Hepatocyte (in vitro differentiated cells): ENCODE results near the gene AGAP5. TPM values are rescaled to one million over a fixed set of nuclear protein-coding genes. Genes with fewer than 3 reads are reported as not detected.
"Not testable (repeated sequence)": the region's sequence is repeated elsewhere in the genome, so short reads cannot be mapped to it uniquely, and the experiment has no call there.

Experiments used
- DNase-seq: peaks from one replicate; pipeline ENCODE4 v3.0.0-alpha.2; 2016; ENCODE audit warnings: low spot score
- H2AFZ ChIP-seq: fragments of 200-600 bp; sonication (generic); 2 replicates; pipeline ENCODE4 v1.6.0; 2016; ENCODE audit warnings: antibody characterized with exemption, mild to moderate bottlenecking
- H3K27ac ChIP-seq: fragments of 200-600 bp; sonication (generic); 2 replicates; pipeline ENCODE4 v1.5.1; 2016; ENCODE audit warnings: mild to moderate bottlenecking
- H3K27me3 ChIP-seq: fragments of 200-600 bp; sonication (generic); 2 replicates; pipeline ENCODE4 v1.6.1; 2016
- H3K36me3 ChIP-seq: fragments of 200-600 bp; sonication (generic); replicated peaks from 2 replicates; pipeline ENCODE4 v1.5.1; 2016; ENCODE audit warnings: low read depth; ENCODE audit not compliant: insufficient read depth
- H3K4me1 ChIP-seq: fragments of 200-600 bp; sonication (generic); 2 replicates; pipeline ENCODE4 v1.5.1; 2016; ENCODE audit warnings: mild to moderate bottlenecking, moderate library complexity; ENCODE audit not compliant: insufficient read depth
- H3K4me2 ChIP-seq: fragments of 200-600 bp; sonication (generic); 2 replicates; pipeline ENCODE4 v1.6.0; 2016
- H3K4me3 ChIP-seq: fragments of 200-600 bp; sonication (generic); 2 replicates; pipeline ENCODE4 v1.5.1; 2016; ENCODE audit warnings: mild to moderate bottlenecking
- H3K79me2 ChIP-seq: fragments of 200-600 bp; sonication (generic); 2 replicates; pipeline ENCODE4 v1.6.0; 2017; ENCODE audit warnings: mild to moderate bottlenecking
- H3K9me2 ChIP-seq: fragments of 200-600 bp; sonication (generic); replicated peaks from 2 replicates; pipeline ENCODE4 v1.6.0; 2017; ENCODE audit warnings: mild to moderate bottlenecking; ENCODE audit not compliant: insufficient read depth
- H3K9me3 ChIP-seq: fragments of 200-600 bp; sonication (generic); 2 replicates; pipeline ENCODE4 v1.5.1; 2016; ENCODE audit warnings: low read depth, mild to moderate bottlenecking
- H4K20me1 ChIP-seq: fragments of 200-600 bp; sonication (generic); 2 replicates; pipeline ENCODE4 v1.6.0; 2016; ENCODE audit warnings: mild to moderate bottlenecking; ENCODE audit not compliant: insufficient read depth, poor library complexity, severe bottlenecking
- WGBS: methylation state at CpG from one replicate; pipeline ENCODE4 v1.1.6; 2016; ENCODE audit warnings: low lambda C conversion rate; ENCODE audit errors: missing lambda C conversion rate; 5-methylcytosine and 5-hydroxymethylcytosine counted together
- polyA plus RNA-seq: library from polyadenylated mRNA; unstranded; fragments of >200 nt; fragmentation: Nextera tagmentation; extraction: Ambion mirVana; gene quantifications from 2 replicates; pipeline ENCODE4 v1.2.1, GENCODE V29; 2016
- total RNA-seq: library from RNA; depleted of rRNA; stranded (reverse); fragments of >200 nt; gene quantifications from 2 replicates; pipeline ENCODE4 v1.2.3, GENCODE V29; 2014

AGAP5 gene
- total and polyA plus RNA-seq, 2 experiments from 2014 or later: 1.9 to 3.6 TPM

DNA sequence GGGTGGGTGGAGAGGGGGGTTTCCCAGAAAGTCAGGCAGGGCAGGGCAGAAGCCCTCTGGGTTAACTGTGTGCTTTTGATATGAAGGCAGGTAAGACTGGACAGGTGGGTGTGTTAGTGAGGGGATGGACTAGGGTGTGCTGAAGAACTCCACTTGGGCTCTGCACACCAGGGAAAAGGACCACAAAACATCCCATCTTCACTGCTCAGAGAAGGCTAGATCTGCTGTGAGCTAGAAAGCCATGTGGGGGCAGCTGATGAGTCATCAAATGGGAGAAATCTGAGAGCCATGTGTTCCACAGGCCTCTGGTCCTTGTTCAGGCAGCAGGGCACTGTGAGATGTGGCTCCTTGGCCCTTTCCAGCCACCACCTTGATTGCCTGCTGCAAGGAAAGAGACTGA is 9.7 kb upstream of the AGAP5 start:
- H3K4me1 ChIP-seq, H3K9me3 ChIP-seq, H3K36me3 ChIP-seq, H3K27me3 ChIP-seq, H3K9me2 ChIP-seq, H4K20me1 ChIP-seq, H3K27ac ChIP-seq, DNase-seq, H3K79me2 ChIP-seq, H3K4me3 ChIP-seq, H3K4me2 ChIP-seq, H2AFZ ChIP-seq: not testable (repeated sequence)

GRCh38 chr10:73706488-73706887 is 8.6 kb upstream of the AGAP5 start:
- H3K27me3 ChIP-seq, H3K27ac ChIP-seq, H3K36me3 ChIP-seq, H3K4me2 ChIP-seq, DNase-seq, H2AFZ ChIP-seq, H3K9me3 ChIP-seq, H3K4me1 ChIP-seq, H3K79me2 ChIP-seq, H3K9me2 ChIP-seq, H3K4me3 ChIP-seq, H4K20me1 ChIP-seq: not testable (repeated sequence)
- WGBS: 92% methylated on average over 2 of the region's 2 CpGs

GRCh38 chr10:73705506-73706072 is 7.7 kb upstream of the AGAP5 start:
- not testable (repeated sequence) for H3K9me3 ChIP-seq, H3K27me3 ChIP-seq, H3K36me3 ChIP-seq, H3K4me2 ChIP-seq, H3K4me1 ChIP-seq, DNase-seq, H4K20me1 ChIP-seq, H3K79me2 ChIP-seq, H3K27ac ChIP-seq, H3K9me2 ChIP-seq, H3K4me3 ChIP-seq, H2AFZ ChIP-seq
- WGBS: 93% methylated on average over 1 of the region's 1 CpG

DNA sequence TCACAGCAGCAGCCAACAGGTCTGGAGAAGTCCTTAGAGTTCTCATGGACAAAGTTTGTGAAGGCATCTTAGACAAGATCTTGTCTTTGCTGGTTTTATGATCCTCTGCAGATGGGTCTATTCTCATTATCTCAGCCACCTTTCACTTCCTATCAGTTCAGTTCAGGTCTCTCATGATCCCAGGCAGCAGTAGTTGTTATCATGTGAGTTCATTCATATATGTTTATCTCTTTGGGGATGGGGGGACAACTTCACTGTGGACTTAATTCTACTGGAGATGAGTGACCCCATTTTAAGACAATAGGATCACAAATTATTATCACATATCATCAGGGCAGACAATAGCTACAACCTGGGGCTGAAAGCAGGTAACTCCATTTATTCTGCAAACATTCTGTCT is 6.0 kb upstream of the AGAP5 start:
- not testable (repeated sequence) for H3K4me3 ChIP-seq, H4K20me1 ChIP-seq, H3K9me2 ChIP-seq, DNase-seq, H3K27me3 ChIP-seq, H2AFZ ChIP-seq, H3K9me3 ChIP-seq, H3K79me2 ChIP-seq, H3K4me2 ChIP-seq, H3K4me1 ChIP-seq, H3K27ac ChIP-seq, H3K36me3 ChIP-seq

DNA sequence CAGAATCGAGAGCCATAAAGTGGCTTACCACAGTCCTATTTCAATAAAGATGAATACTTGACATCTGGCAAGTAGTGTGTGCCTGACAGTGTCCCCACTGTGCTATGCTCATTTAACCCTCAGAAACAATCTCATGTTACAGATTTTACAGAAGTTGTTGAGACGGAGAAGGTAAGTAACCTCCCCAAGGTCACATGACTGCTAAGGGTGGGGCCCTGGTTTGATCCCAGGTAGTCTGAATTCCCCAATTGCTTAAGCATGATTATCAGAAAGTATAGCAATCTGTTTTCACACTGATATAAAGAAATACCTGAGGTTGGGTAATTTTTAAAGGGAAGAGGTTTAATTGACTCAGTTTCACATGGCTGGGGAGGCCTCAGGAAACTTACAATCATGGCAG is 910 bp upstream of the AGAP5 start:
- not testable (repeated sequence) for H3K4me1 ChIP-seq, H2AFZ ChIP-seq, H3K27ac ChIP-seq, H3K79me2 ChIP-seq, H3K27me3 ChIP-seq, H3K36me3 ChIP-seq, DNase-seq, H3K9me3 ChIP-seq, H4K20me1 ChIP-seq, H3K4me2 ChIP-seq, H3K4me3 ChIP-seq, H3K9me2 ChIP-seq
- 88% methylated on average over 2 of the region's 2 CpGs for WGBS

DNA sequence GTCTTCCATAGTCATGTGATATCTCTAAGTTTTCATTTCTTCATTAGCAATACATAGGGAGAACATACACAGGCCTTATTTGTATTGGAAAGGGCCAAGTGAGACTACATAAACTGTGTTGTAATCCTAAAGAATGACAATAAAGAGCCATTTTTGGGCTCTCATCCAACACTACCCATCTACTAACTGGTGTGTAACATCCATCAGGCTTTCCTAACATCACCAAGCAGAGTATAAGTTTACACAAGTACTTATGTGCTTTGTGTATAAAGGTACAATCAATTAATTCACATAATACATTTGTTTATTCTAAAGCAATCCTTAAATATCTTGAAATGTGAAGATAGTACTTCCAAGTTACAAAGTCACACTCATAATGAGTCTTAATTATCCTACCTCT is 2.6 kb downstream of the AGAP5 start:
- H3K4me1 ChIP-seq, H3K9me2 ChIP-seq, DNase-seq, H4K20me1 ChIP-seq, H2AFZ ChIP-seq, H3K27ac ChIP-seq, H3K36me3 ChIP-seq, H3K27me3 ChIP-seq, H3K79me2 ChIP-seq, H3K4me2 ChIP-seq, H3K9me3 ChIP-seq, H3K4me3 ChIP-seq: not testable (repeated sequence)

DNA sequence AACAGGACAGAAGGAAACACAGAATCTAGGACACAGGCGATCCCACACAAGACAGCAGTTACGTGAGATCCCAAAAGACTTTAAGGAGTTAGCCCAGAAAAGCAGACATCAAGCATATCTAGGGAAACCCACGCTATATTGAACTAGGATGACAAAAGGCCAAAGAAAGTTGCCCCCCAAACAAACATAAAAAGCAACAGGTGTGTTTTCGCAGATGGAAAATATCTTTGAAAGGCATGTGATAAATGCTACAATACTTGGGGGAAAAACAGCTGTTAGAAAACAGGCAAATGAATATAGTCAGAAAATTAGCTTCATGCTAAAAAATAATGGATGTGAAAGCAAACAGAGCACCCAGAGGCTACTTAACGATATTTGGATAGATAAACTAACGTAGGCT is 7.2 kb downstream of the AGAP5 start:
- not testable (repeated sequence) for H3K9me2 ChIP-seq, H3K27ac ChIP-seq, DNase-seq, H3K9me3 ChIP-seq, H3K79me2 ChIP-seq, H3K4me2 ChIP-seq, H3K27me3 ChIP-seq, H3K4me3 ChIP-seq, H2AFZ ChIP-seq, H3K4me1 ChIP-seq, H4K20me1 ChIP-seq, H3K36me3 ChIP-seq
- WGBS: 90% methylated on average over 6 of the region's 6 CpGs

- DNase-seq, H3K36me3 ChIP-seq, H3K4me3 ChIP-seq, H3K9me2 ChIP-seq, H2AFZ ChIP-seq, H3K27ac ChIP-seq, H3K79me2 ChIP-seq, H3K27me3 ChIP-seq, H3K4me1 ChIP-seq, H3K9me3 ChIP-seq, H3K4me2 ChIP-seq, H4K20me1 ChIP-seq: not testable (repeated sequence)
- WGBS: 98% methylated on average over 7 of the region's 28 CpGs
Observed at GRCh38 chr10:73689596-73689995, 8.3 kb downstream of the AGAP5 start.

- not testable (repeated sequence) for H3K36me3 ChIP-seq, DNase-seq, H3K9me2 ChIP-seq, H3K9me3 ChIP-seq, H3K4me1 ChIP-seq, H4K20me1 ChIP-seq, H3K27ac ChIP-seq, H3K4me2 ChIP-seq, H3K4me3 ChIP-seq, H2AFZ ChIP-seq, H3K27me3 ChIP-seq, H3K79me2 ChIP-seq
- 97% methylated on average over 1 of the region's 1 CpG for WGBS
Observed at GRCh38 chr10:73687641-73688040, 10.3 kb downstream of the AGAP5 start.

- not testable (repeated sequence) for H3K36me3 ChIP-seq
- 91% methylated on average over 9 of the region's 20 CpGs for WGBS
Observed at GRCh38 chr10:73674546-73674945, 23.4 kb downstream of the AGAP5 start.

More at GRCh38 chr10:73674546-73674945, 23.4 kb downstream of the AGAP5 start:
- not testable (repeated sequence) for H3K27ac ChIP-seq, H3K4me1 ChIP-seq, H3K79me2 ChIP-seq, H3K4me3 ChIP-seq, DNase-seq, H4K20me1 ChIP-seq, H2AFZ ChIP-seq, H3K4me2 ChIP-seq, H3K27me3 ChIP-seq, H3K9me3 ChIP-seq, H3K9me2 ChIP-seq
